NT2/D1 (cell line): ENCODE data around the gene MSI1.
"Not testable (repeated sequence)": the region's sequence is repeated elsewhere in the genome, so short reads cannot be mapped to it uniquely, and the experiment has no call there.

Experiments
- DNase-seq: peaks from one replicate; pipeline ENCODE4 v3.0.0-alpha.2; 2011; ENCODE audit warnings: low read depth, low spot score
- H3K27me3 ChIP-seq: 2 replicates; pipeline ENCODE4 v1.6.0; 2011; ENCODE audit warnings: mild to moderate bottlenecking; ENCODE audit not compliant: insufficient read length, insufficient read depth
- H3K36me3 ChIP-seq: 2 replicates; pipeline ENCODE4 v1.6.1; 2011; ENCODE audit warnings: mild to moderate bottlenecking, low read length, mixed read lengths; ENCODE audit not compliant: insufficient read depth, insufficient read length
- H3K4me1 ChIP-seq: 2 replicates; pipeline ENCODE4 v1.5.1; 2011; ENCODE audit not compliant: insufficient read depth, insufficient read length
- H3K4me3 ChIP-seq: 2 replicates; pipeline ENCODE4 v1.5.1; 2011; ENCODE audit warnings: low read depth; ENCODE audit not compliant: insufficient read length
- H3K9ac ChIP-seq: 2 replicates; pipeline ENCODE4 v1.6.0; 2011; ENCODE audit warnings: low read depth; ENCODE audit not compliant: insufficient read length
- H3K9me3 ChIP-seq: 2 replicates; pipeline ENCODE4 v1.5.1; 2011; ENCODE audit warnings: mild to moderate bottlenecking, low read length; ENCODE audit not compliant: insufficient read depth
- SUZ12 ChIP-seq: IDR thresholded peaks from 2 replicates; pipeline ENCODE4 v1.6.1; 2011; ENCODE audit not compliant: insufficient read length, insufficient read depth; ENCODE audit errors: extremely low read depth
- YY1 ChIP-seq: IDR thresholded peaks from 2 replicates; pipeline ENCODE4 v1.6.1; 2011; ENCODE audit not compliant: insufficient read length, insufficient read depth
- ZNF274 ChIP-seq: IDR thresholded peaks from 2 replicates; pipeline ENCODE4 v1.6.1; 2011; ENCODE audit warnings: mild to moderate bottlenecking, low read depth, low read length

MSI1 gene

DNA sequence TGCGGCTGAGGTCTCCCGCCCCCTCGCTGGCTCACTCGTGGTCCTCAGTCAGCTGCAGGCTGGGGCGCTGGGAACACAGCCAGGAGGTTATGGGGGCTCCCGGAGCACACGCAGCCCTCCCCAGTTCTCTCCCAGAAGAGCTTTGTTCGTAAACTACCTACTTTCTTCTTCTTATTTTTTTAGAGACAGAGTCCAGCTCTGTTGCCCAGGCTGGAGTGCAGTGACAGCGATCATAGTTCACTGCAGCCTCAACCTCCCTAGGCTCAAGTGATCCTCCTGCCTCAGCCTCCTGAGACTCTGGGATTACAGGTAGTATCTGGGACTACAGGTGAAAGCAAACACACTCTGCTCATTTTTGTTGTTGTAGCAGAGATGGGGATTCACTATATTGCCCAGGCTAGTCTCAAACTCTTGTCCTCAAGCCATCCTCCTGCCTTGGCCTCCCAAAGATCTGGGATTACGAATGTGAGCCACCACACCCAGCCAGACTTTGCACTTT lies 25.9 kb downstream of the MSI1 start:
- H3K9me3 ChIP-seq = peaks cover 7% of the 10 kb centered on the region
- peaks cover 55% of the 10 kb centered on the region for H3K36me3 ChIP-seq
- no peak for DNase-seq

GRCh38 chr12:120342175-120343038 lies 26.6 kb downstream of the MSI1 start:
- H3K27me3 ChIP-seq = no peaks in the 10 kb centered on the region
- H3K4me1 ChIP-seq = peaks cover 9% of the 10 kb centered on the region
- peaks cover 48% of the 10 kb centered on the region for H3K36me3 ChIP-seq
- TF ChIP-seq ZNF274 (no peak), SUZ12 (no peak), YY1 (no peak)
- no peak overlapping the region for H3K4me3 ChIP-seq
- H3K9me3 ChIP-seq = peaks cover 13% of the 10 kb centered on the region
- H3K9ac ChIP-seq = no peak overlapping the region
- no peak for DNase-seq

More for the DNA sequence above, 25.9 kb downstream of the MSI1 start:
- no peak overlapping the region for H3K4me3 ChIP-seq
- H3K27me3 ChIP-seq = no peaks in the 10 kb centered on the region
- peaks cover 9% of the 10 kb centered on the region for H3K4me1 ChIP-seq
- H3K9ac ChIP-seq = no peak overlapping the region
- TF ChIP-seq ZNF274 (no peak), SUZ12 (no peak), YY1 (no peak)

DNA sequence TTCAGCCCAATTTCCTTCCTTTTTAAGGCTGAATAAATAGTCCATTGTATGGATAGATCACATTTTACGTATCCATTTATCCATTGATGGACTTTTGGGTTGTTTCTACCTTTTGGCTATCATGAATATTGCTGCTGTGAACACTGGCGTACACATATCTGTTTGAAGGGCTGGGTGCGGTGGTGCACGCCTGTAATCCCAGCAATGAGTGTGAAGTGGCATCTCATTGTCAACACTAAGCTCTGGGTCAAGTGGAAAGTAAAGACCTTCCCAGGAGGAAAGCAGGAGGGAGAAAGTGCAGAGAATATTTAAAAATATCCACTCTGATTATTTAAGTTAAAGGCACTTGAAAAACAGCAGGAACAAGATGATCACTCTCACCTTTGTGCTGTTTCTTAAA lies 29.7 kb downstream of the MSI1 start:
- H3K4me1 ChIP-seq = peaks cover 9% of the 10 kb centered on the region
- H3K27me3 ChIP-seq = no peaks in the 10 kb centered on the region
- H3K4me3 ChIP-seq = no peak overlapping the region
- no peak overlapping the region for H3K9ac ChIP-seq
- H3K9me3 ChIP-seq = peaks cover 34% of the 10 kb centered on the region
- peaks cover 22% of the 10 kb centered on the region for H3K36me3 ChIP-seq
- DNase-seq = no peak
- TF ChIP-seq SUZ12 (no peak), YY1 (no peak), ZNF274 (no peak)

DNA sequence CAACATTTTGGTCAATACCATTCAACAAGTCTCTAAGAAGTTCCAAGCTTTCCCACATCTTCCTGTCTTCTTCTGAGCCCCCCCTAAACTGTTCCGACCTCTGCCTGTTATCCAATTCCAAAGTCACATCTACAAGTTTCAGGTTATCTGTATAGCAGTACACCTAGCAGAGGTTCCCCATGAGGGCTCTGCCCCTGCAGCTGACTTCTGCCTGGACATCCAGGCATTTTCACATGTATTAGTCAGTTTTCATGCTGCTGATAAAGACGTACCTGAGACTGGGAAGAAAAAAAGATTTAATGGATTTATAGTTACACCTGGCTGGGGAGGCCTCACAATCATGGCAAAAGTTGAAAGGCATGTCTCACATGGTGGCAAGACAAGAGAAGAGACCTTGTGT lies 31.2 kb downstream of the MSI1 start:
- Histone ChIP-seq H3K4me3 (no peak overlapping the region), H3K4me1 (peaks cover 5% of the 10 kb centered on the region), H3K9me3 (peaks cover 34% of the 10 kb centered on the region), H3K9ac (no peak overlapping the region), H3K36me3 (peaks cover 7% of the 10 kb centered on the region), H3K27me3 (no peaks in the 10 kb centered on the region)
- DNase-seq = no peak
- TF ChIP-seq YY1 (no peak), ZNF274 (no peak), SUZ12 (no peak)

DNA sequence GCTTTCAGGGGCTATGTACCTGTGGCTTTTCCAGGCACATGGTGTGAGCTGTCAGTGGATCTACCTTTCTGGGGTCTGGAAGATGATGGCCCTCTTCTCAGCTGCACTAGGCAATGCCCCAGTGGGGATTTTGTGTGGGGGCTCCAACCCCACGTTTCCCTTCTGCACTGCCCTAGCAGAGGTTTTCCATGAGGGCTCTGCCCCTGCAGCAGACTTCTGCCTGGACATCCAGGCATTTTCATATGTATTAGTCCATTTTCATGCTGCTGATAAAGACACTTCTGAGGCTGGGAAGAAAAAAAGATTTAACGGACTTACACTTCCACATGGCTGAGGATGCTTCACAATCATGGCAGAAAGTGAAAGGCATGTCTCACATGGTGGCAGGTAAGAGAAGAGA lies 32.6 kb downstream of the MSI1 start:
- not testable (repeated sequence) for H3K4me1 ChIP-seq, H3K36me3 ChIP-seq, H3K9ac ChIP-seq, H3K4me3 ChIP-seq, H3K27me3 ChIP-seq, DNase-seq
- peaks cover 34% of the 10 kb centered on the region for H3K9me3 ChIP-seq

DNA sequence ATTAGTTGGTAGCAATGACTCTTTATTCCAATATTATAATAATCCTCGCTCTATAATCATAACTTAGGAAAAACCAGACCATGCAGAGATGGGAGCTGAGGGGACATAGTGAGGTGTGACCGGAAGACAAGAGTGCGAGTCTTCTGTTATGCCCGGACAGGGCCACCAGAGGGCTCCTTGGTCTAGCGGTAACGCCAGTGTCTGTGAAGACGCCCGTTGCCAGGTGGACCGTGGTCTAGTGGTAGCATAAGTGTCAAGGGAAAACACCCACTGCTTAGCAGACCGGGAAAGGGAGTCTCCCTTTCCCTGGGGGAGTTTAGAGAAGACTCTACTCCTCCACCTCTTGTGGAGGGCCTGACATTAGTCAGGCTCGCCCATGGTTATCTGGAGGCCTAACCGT lies 33.5 kb downstream of the MSI1 start:
- not testable (repeated sequence) for H3K27me3 ChIP-seq, H3K9ac ChIP-seq, H3K36me3 ChIP-seq, H3K4me1 ChIP-seq, DNase-seq, H3K4me3 ChIP-seq
- peaks cover 34% of the 10 kb centered on the region for H3K9me3 ChIP-seq

DNA sequence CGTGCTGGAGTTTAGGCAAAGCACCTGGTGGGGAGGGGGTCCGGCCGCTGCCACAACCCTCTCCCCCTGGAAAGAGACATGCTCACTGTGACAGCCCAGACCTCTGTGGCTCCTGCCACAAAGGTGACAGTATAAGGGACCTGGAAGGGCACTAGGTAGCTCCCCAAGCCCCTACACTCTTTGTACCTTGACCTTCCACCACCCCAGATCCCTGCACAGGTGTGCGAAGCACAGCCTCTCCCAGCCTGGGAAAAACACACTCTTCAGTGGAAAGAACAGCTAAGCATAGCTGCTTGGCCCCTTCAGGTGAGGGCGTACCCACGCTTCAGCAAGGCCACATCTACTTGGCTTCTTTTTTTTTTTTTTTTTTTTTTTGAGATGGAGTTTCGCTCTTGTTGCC lies 36.4 kb downstream of the MSI1 start:
- Histone ChIP-seq H3K4me3 (no peak overlapping the region), H3K4me1 (no peaks in the 10 kb centered on the region), H3K36me3 (no peaks in the 10 kb centered on the region), H3K27me3 (no peaks in the 10 kb centered on the region), H3K9ac (no peak overlapping the region), H3K9me3 (peaks cover 21% of the 10 kb centered on the region)
- DNase-seq = no peak
- TF ChIP-seq SUZ12 (no peak), ZNF274 (no peak), YY1 (no peak)

DNA sequence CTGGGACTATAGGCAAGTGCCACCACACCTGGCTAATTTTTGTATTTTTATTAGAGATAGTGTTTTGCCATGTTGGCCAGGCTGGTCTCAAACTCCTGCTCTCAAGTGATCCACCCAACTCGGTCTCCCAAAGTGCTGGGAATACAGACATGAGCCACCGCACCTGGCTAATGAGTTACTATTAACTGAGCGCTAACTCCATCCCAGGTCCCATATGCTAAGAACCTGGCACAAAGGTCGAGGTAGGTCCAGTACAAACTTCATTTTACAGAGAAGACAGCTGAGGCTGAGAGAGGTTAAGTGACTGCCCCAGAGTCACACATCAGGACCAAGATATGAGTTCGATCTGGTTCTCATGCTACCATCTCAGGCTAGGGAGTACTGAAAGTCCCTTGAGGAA lies 36.9 kb downstream of the MSI1 start:
- peaks cover 16% of the 10 kb centered on the region for H3K9me3 ChIP-seq
- H3K27me3 ChIP-seq = no peaks in the 10 kb centered on the region
- no peak for DNase-seq
- TF ChIP-seq YY1 (no peak), ZNF274 (no peak), SUZ12 (no peak)
- H3K4me3 ChIP-seq = no peak overlapping the region
- no peaks in the 10 kb centered on the region for H3K4me1 ChIP-seq
- no peaks in the 10 kb centered on the region for H3K36me3 ChIP-seq
- no peak overlapping the region for H3K9ac ChIP-seq
